ENCODE results near the gene MRGPRG. TPM values are rescaled to one million over a fixed set of nuclear protein-coding genes. Genes with fewer than 3 reads are reported as not detected.

The MRGPRG gene
- total RNA-seq, 1 experiment from 2014 or later: not detected

GRCh38 chr11:3224401-3225057 is 5.9 kb upstream of the MRGPRG start:
- no peaks in the 10 kb centered on the region for H3K79me2 ChIP-seq (ENCODE audit: insufficient read depth, low read length)
- BruUV-seq (replicated peaks): no TSS peak

More at GRCh38 chr11:3224401-3225057, 5.9 kb upstream of the MRGPRG start:
- ChIA-PET RAD21 (ENCODE audit: low non-redundant PET in 1 of 2, low total read pairs in 2 of 2, uncharacterized antibody in 2 of 2, unreplicated experiment in 2 of 2) (no interaction called here), CTCF (interaction anchor here (1.6 kb wide), 1 partner anchor 184 kb away, joined by 5 read pairs; no protein-coding TSS in a partner anchor), POLR2A (interaction anchor here (1.2 kb wide), 2 partner anchors 155 to 295 kb away, joined by 3 read pairs; partner anchors contain the start of genes PHLDA2 and ZNF195)
- TF ChIP-seq YY1 (IDR thresholded peaks at IDR 0.05; ENCODE audit: extremely low read depth, insufficient replicate concordance, low read depth, low read length) (no peak), ZNF274 (IDR thresholded peaks at IDR 0.05; ENCODE audit: low read depth, low read length) (no peak), EZH2 (IDR thresholded peaks at IDR 0.05) (no peak), CTCF (IDR thresholded peaks at IDR 0.05 in 2 of 3, conservative IDR thresholded peaks at IDR 0.05 in 1 of 3; ENCODE audit: borderline replicate concordance in 1 of 3, insufficient read depth in 1 of 3, low read depth in 2 of 3, low read length in 2 of 3) (no peak), SP1 (IDR thresholded peaks at IDR 0.05; ENCODE audit: low read depth) (no peak), CBX3 (IDR thresholded peaks at IDR 0.05; ENCODE audit: low read depth) (no peak)
- DNase-seq (ENCODE audit: low read depth, low spot score) (no peak), ATAC-seq (no peak)
- H3K36me3 ChIP-seq (ENCODE audit: control insufficient read depth in 1 of 2, insufficient read depth in 2 of 2, low read length in 2 of 2): no peaks in the 10 kb centered on the region
- intact Hi-C loops (cut with micrococcal nuclease): no loop called here
- H2AFZ ChIP-seq (ENCODE audit: low read depth, low read length, poor library complexity, severe bottlenecking): no peak overlapping the region
- H3K27me3 ChIP-seq (ENCODE audit: insufficient read depth, low read length): no peaks in the 10 kb centered on the region
- no peak overlapping the region for H3K4me2 ChIP-seq (ENCODE audit: low read length)
- H3K9ac ChIP-seq (ENCODE audit: low read length): no peak overlapping the region
- no peaks in the 10 kb centered on the region for H3K9me3 ChIP-seq (ENCODE audit: control insufficient read depth in 1 of 2, insufficient read depth in 1 of 2, low read depth in 1 of 2, low read length in 2 of 2)
- H4K20me1 ChIP-seq (ENCODE audit: insufficient read depth): no peaks in the 10 kb centered on the region
- H3K27ac ChIP-seq (ENCODE audit: low read depth, low read length): no peak overlapping the region
- H3K4me1 ChIP-seq (ENCODE audit: control insufficient read depth in 1 of 2, insufficient read depth in 2 of 2, low read length in 2 of 2): peaks cover 5 to 7% of the 10 kb centered on the region in 2 experiments
- H3K9me2 ChIP-seq (ENCODE audit: insufficient read depth): no peaks in the 10 kb centered on the region
- no peak overlapping the region for H3K4me3 ChIP-seq (replicated peaks in 1 of 2; ENCODE audit: low read depth in 1 of 2, low read length in 2 of 2)

Data from HCT116 (cell line).